Activated CD8-positive, alpha-beta memory T cell treated with anti-CD3 and anti-CD28 coated beads for 4 hours (primary cell): ENCODE data around the gene RND1.
"Not testable (repeated sequence)": the region's sequence is repeated elsewhere in the genome, so short reads cannot be mapped to it uniquely, and the experiment has no call there.

Experiments used
- DNase-seq, 2 donors: peaks; one replicate each; pipeline ENCODE4 v3.0.0-alpha.2; 2020; ENCODE audit warnings: low read depth in 2 of 2

RND1 gene

GRCh38 chr12:48865281-48866051, at the start of gene RND1:
Gene RND1 (minus strand): TSS chr12:48865870. CDS start chr12:48865767, 103 bp downstream.
- peak; percentile 58 to 73 for DNase-seq

- DNase-seq, result no peak
Observed at GRCh38 chr12:48910196-48910595, 44.5 kb upstream of the RND1 start.

DNA sequence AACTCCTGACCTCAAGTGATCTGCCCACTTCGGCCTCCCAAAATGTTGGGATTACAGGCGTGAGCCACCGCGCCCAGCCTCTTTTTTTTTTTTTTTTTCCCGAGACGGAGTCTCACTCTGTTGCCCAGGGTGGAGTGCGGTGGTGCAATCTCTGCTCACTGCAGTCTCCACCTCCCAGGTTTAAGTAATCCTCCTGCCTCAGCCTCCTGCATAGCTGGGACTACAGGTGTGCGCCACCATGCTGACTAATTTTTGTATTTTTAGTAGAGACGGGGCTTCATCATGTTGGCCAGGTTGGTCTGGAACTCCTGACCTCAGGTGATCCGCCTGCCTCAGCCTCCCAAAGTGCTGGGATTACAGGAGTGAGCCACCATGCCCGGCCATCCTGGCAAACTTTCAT, 44.0 kb upstream of the RND1 start:
- DNase-seq, result not testable (repeated sequence)

DNA sequence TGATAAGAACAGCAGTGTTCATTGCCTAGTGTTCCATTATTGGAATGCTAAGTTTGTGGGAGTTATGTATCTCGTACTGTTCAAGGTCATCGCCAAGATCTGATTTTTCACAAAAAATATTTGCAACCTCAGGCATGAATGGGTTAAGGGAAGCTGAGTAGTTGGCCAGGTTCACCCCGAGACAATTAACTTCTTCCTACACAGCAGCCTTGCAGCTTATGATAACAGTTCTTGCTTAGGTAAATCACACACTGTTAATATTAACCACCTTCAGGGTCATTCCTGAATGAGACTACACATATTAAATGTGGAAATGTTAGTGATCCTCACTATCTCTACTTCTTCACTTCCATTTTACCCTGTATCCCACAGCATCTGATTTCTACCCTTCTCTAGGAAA, 41.6 kb upstream of the RND1 start:
- no peak for DNase-seq

DNA sequence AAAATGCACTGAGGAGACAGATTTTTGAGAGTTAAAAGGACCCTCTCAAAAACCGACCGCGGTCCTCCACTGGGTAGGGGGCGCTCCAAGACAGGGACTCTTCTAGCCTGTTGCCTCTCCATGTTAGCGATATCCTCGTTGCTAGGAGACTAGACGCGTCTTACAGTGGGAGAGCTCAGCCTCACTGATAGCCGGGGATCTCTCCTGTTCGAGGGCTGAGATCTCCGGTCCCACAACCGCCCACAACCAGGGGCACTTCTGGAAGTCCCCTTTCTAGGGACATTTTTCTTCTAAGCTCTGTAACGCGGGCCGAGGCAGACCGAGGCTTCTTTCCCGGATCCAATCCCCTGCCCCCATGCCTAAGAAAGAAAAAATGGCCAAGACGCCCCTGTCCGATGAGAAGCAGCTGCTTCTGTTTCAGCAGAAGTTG, 38.3 kb upstream of the RND1 start:
- peak; percentile 67 to 68 for DNase-seq

DNA sequence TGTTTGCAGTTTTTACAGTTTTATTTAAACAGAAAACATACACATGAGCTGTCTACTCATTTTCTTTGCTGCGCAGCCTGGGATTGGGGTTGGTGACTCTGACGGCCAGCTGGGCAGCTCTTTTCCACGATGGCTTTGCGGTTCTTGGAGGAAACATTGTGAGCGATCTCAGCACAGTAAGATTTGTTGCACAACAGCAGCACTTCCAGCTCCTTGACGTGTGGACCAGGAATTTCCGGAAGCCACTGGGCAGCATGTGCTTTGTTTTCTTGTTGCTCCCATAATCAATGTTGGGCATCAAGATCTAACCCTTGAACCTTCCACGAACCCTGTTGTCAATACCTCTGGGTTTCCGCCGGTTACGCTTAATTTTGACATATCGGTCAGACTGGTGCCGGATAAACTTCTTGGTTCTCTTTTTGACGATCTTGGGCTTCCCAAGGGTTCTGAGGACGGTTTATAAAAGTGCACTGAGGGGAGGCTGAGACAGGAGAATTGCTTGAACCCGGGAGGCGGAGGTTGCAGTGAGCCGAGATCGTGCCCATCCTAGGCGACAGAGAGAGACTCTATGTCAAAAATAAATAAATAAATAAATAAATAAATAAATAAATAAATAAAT, 37.8 kb upstream of the RND1 start:
- no peak for DNase-seq

GRCh38 chr12:48901278-48901677, 35.6 kb upstream of the RND1 start:
- DNase-seq, result no peak

- DNase-seq, result no peak
Observed at GRCh38 chr12:48899651-48900050, 34.0 kb upstream of the RND1 start.

GRCh38 chr12:48894271-48894670, 28.6 kb upstream of the RND1 start:
- DNase-seq, result no peak

DNA sequence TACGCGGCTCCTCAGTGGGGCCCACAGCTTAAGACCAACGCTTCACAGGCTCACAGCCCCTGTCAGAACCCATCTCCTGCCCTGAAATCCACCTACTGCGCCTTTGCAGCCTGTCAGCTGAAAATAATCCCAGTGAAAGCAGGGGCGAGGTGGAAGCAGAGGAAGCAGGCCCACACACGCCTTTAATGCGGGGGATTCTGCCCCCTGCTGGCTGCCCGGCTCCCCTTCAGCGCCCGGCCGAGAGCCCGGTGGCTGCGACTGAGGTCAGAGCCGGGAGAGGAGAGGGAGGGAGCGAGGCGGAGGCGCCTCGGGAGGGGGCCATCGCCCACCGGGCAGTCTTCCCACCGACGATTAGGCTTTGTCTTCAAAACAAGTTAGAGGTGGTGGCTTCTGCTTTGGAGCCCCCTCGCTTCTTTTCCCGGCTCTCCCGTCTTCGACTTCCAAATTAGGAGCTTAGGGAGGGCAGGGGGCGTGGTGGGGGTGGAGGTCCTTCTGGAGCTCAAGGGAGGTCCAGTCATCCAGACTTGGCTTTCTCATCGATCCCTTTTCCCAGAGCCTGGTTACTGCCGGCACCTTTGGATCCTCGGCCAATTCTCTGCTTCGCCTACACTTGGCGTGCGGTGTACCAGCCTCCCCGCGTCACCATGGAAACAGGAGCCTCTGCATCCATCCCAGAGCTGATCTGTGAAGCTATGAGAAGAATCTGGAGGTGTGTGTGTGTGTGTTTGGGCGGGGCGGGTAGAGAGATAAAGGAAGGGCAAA, 25.2 kb upstream of the RND1 start:
- DNase-seq, result peak; percentile 38 to 50

- DNase-seq, result no peak
Observed at GRCh38 chr12:48889679-48890078, 24.0 kb upstream of the RND1 start.

- no peak for DNase-seq
Observed at GRCh38 chr12:48883305-48884161, 17.9 kb upstream of the RND1 start.

- no peak for DNase-seq
Observed at GRCh38 chr12:48882972-48883304, 17.3 kb upstream of the RND1 start.

DNA sequence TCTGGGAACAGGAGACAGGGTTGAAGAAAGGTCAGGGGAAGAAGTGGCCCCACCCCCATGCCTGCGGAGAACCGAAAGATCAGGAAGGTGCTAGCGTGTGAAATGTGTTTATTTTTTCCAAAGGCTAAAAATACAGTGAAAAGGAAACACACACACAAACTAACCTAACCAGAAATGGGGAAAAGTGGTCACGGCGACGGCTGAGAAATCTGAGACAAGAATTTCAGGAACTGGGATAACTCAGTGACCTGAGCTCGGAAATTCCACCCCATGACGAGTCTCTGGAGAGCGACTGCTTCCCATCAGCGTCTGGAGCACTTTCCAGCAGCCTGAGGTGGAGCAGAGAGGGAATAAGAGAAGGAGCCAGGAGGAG, 16.6 kb upstream of the RND1 start:
- DNase-seq, result no peak

DNA sequence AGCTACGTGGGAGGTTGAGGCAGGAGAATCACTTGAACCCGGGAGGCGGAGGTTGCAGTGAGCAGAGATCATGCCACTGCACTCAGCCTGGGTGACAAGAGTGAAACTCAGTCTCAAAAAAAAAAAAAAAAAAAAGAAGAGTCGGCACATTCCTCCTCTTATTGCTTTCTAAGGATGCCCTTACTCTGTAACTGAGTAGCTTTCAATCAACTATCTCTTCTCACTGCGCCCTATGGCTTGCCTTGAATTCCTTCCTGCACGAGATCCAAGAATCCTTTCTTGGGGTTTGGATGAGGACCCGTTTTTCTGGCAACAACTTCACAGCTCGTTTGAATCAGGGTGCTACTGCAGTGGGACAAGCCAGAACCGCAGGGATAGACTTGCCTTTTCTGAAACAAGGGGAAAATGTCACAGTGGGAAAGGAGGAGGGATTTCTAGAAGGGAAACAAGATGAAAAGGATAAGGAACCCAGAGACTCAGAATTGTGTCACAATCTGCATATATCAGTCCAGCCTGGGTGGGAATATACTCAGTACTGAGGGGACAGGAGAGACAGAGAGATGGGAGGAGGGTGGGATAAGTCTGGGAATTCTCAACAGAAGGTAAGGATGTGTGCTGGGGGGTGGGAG, 16.1 kb upstream of the RND1 start:
- no peak for DNase-seq

GRCh38 chr12:48880647-48881046, 15.0 kb upstream of the RND1 start:
- no peak for DNase-seq

GRCh38 chr12:48878548-48878947, 12.9 kb upstream of the RND1 start:
- DNase-seq, result no peak

GRCh38 chr12:48875944-48876515, 10.4 kb upstream of the RND1 start:
- DNase-seq, result no peak

DNA sequence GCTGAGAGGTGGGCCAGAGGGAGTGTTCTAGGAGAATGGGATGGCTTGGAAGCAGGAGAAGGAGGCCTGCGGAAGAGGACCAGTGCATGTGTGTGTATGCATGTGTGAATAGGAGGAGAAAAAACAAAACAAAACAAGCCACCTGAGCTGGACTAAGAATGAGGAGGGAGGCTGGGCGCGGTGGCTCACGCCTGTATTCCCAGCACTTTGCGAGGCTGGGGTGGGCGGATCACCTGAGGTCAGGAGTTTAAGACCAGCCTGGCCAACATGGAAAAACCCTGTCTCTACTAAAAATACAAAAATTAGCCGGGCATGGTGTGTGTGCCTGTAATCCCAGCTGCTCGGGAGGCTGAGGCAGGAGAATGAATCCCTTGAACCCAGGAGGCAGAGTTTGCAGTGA, 7.9 kb upstream of the RND1 start:
- not testable (repeated sequence) for DNase-seq

GRCh38 chr12:48873096-48873495, 7.4 kb upstream of the RND1 start:
- no peak for DNase-seq

GRCh38 chr12:48869191-48869590, 3.5 kb upstream of the RND1 start:
- DNase-seq, result no peak
